ENCODE measurements around the gene HEPN1.
"Not testable (repeated sequence)": the region's sequence is repeated elsewhere in the genome, so short reads cannot be mapped to it uniquely, and the experiment has no call there.

The HEPN1 gene

GRCh38 chr11:124942466-124943253, 23.6 kb downstream of the HEPN1 start:
- no peak for FAIRE-seq
- no peak for DNase-seq (ENCODE audit: low spot score)

GRCh38 chr11:124943254-124943616, 24.2 kb downstream of the HEPN1 start:
- no peak for FAIRE-seq

GRCh38 chr11:124943741-124944140, 24.7 kb downstream of the HEPN1 start:
- no peak for DNase-seq (ENCODE audit: low spot score)
- FAIRE-seq = no peak

More at GRCh38 chr11:124943254-124943616, 24.2 kb downstream of the HEPN1 start:
- DNase-seq (ENCODE audit: low spot score) = no peak

GRCh38 chr11:124944565-124944964, 25.5 kb downstream of the HEPN1 start:
- FAIRE-seq (no peak), DNase-seq (ENCODE audit: low spot score) (no peak)

- DNase-seq (ENCODE audit: low spot score) (no peak), FAIRE-seq (no peak)
Measured at GRCh38 chr11:124945826-124946225, 26.8 kb downstream of the HEPN1 start.

- FAIRE-seq = no peak
Measured at GRCh38 chr11:124946735-124947141, 27.7 kb downstream of the HEPN1 start.

GRCh38 chr11:124950601-124951330, 31.7 kb downstream of the HEPN1 start:
- no peak for FAIRE-seq
- no peak for DNase-seq (ENCODE audit: low spot score)

More at GRCh38 chr11:124946735-124947141, 27.7 kb downstream of the HEPN1 start:
- DNase-seq (ENCODE audit: low spot score) = no peak

GRCh38 chr11:124951341-124951740, 32.3 kb downstream of the HEPN1 start:
- FAIRE-seq = no peak
- no peak for DNase-seq (ENCODE audit: low spot score)

- DNase-seq (ENCODE audit: low spot score) (peak; percentile 93), FAIRE-seq (no peak)
Measured at GRCh38 chr11:124953753-124954589, 34.9 kb downstream of the HEPN1 start, which contains the start of gene CCDC15. CCDC15 (plus strand) TSS chr11:124954202; CDS start chr11:124954733, 531 bp downstream.

GRCh38 chr11:124954590-124954955, 35.5 kb downstream of the HEPN1 start:
- DNase-seq (ENCODE audit: low spot score) (no peak), FAIRE-seq (no peak)

- FAIRE-seq = no peak
Measured at GRCh38 chr11:124955035-124955434, 36.0 kb downstream of the HEPN1 start.

GRCh38 chr11:124961972-124962609, 43.0 kb downstream of the HEPN1 start:
- DNase-seq (ENCODE audit: low spot score) = peak; percentile 25
- FAIRE-seq = no peak

More at GRCh38 chr11:124955035-124955434, 36.0 kb downstream of the HEPN1 start:
- DNase-seq (ENCODE audit: low spot score) = no peak

GRCh38 chr11:124968197-124968596, 49.1 kb downstream of the HEPN1 start:
- not testable (repeated sequence) for DNase-seq (ENCODE audit: low spot score); FAIRE-seq
